Liver (tissue), 3 donors: ENCODE data around the gene IP6K2.

Experiments
- ATF3 ChIP-seq: IDR thresholded peaks from 2 replicates; pipeline ENCODE4 v1.6.1; 2016; ENCODE audit warnings: antibody characterized with exemption
- FOXA1 ChIP-seq: IDR thresholded peaks from 2 replicates; pipeline ENCODE4 v1.6.1; 2016; ENCODE audit warnings: antibody characterized with exemption
- GABPA ChIP-seq, 2 donors: IDR thresholded peaks in 1 of 2; conservative IDR thresholded peaks in 1 of 2; 2 replicates each; pipeline ENCODE4 v1.6.1; 2016; ENCODE audit warnings: antibody characterized with exemption in 2 of 2, mild to moderate bottlenecking in 1 of 2, moderate library complexity in 1 of 2
- JUND ChIP-seq, 2 donors: IDR thresholded peaks; 2 replicates each; pipeline ENCODE4 v1.6.1; 2016; ENCODE audit warnings: antibody characterized with exemption in 2 of 2
- RAD21 ChIP-seq, 2 donors: IDR thresholded peaks; 2 replicates each; pipeline ENCODE4 v1.6.1; 2016; ENCODE audit warnings: antibody characterized with exemption in 2 of 2, mild to moderate bottlenecking in 2 of 2
- TAF1 ChIP-seq: conservative IDR thresholded peaks from 2 replicates; pipeline ENCODE4 v1.6.1; 2016; ENCODE audit warnings: antibody characterized with exemption, mild to moderate bottlenecking
- TF ChIP-seq, protein P1 (sequence below): fragments of 150-350 bp; IDR thresholded peaks from 2 replicates; pipeline ENCODE4 v1.5.1; 2017; ENCODE audit warnings: improper control_type of control experiment, low read depth, low read length; ENCODE audit not compliant: missing input control
- TF ChIP-seq, protein P2 (sequence below): IDR thresholded peaks from 2 replicates; pipeline ENCODE4 v1.6.1; 2016; ENCODE audit warnings: antibody characterized with exemption
- TF ChIP-seq, protein P3 (sequence below): IDR thresholded peaks from 2 replicates; pipeline ENCODE4 v1.6.1; 2016; ENCODE audit warnings: antibody characterized with exemption
- donor health status: healthy.
- donor health status: healthy.

DNA sequence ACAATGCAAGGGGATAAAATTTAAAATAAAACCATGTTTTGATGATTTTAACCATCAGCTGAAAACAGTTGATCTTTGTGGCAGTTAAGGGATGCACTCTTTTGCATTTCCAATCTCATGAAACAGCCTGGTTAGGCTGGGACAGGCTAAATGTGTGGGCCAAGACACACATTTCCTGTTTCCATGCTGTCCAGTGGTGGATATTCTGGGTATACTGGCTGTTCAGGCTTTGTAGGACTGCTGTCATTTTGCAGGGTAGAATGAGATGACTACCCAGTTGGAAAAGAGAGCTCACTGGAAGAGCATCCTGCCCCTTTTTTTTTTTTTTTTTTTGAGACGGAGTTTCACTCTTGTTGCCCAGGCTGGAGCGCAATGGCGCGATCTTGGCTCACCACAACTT is 42.0 kb upstream of the IP6K2 start:
- TF ChIP-seq, protein P1, sequence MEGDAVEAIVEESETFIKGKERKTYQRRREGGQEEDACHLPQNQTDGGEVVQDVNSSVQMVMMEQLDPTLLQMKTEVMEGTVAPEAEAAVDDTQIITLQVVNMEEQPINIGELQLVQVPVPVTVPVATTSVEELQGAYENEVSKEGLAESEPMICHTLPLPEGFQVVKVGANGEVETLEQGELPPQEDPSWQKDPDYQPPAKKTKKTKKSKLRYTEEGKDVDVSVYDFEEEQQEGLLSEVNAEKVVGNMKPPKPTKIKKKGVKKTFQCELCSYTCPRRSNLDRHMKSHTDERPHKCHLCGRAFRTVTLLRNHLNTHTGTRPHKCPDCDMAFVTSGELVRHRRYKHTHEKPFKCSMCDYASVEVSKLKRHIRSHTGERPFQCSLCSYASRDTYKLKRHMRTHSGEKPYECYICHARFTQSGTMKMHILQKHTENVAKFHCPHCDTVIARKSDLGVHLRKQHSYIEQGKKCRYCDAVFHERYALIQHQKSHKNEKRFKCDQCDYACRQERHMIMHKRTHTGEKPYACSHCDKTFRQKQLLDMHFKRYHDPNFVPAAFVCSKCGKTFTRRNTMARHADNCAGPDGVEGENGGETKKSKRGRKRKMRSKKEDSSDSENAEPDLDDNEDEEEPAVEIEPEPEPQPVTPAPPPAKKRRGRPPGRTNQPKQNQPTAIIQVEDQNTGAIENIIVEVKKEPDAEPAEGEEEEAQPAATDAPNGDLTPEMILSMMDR: no peak
- TF ChIP-seq FOXA1 (no peak), ATF3 (no peak), RAD21 (IDR thresholded peaks at IDR 0.05) (no peak), GABPA (IDR thresholded peaks at IDR 0.05 in 1 of 2, conservative IDR thresholded peaks at IDR 0.05 in 1 of 2) (no peak), JUND (IDR thresholded peaks at IDR 0.05) (no peak), TAF1 (no peak)
- TF ChIP-seq, protein P2, sequence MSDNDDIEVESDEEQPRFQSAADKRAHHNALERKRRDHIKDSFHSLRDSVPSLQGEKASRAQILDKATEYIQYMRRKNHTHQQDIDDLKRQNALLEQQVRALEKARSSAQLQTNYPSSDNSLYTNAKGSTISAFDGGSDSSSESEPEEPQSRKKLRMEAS: no peak
- TF ChIP-seq, protein P3, sequence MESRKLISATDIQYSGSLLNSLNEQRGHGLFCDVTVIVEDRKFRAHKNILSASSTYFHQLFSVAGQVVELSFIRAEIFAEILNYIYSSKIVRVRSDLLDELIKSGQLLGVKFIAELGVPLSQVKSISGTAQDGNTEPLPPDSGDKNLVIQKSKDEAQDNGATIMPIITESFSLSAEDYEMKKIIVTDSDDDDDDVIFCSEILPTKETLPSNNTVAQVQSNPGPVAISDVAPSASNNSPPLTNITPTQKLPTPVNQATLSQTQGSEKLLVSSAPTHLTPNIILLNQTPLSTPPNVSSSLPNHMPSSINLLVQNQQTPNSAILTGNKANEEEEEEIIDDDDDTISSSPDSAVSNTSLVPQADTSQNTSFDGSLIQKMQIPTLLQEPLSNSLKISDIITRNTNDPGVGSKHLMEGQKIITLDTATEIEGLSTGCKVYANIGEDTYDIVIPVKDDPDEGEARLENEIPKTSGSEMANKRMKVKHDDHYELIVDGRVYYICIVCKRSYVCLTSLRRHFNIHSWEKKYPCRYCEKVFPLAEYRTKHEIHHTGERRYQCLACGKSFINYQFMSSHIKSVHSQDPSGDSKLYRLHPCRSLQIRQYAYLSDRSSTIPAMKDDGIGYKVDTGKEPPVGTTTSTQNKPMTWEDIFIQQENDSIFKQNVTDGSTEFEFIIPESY: no peak
